Cardiac muscle cell (in vitro differentiated cells and primary cell): ENCODE measurements around the gene ZNFX1. TPM values are rescaled to one million over a fixed set of nuclear protein-coding genes. Genes with fewer than 3 reads are reported as not detected.

Experiments
- DNase-seq, 2 donors: peaks; one replicate each; pipeline versions ENCODE4 v3.0.0 to v3.0.0-alpha.2; 2010 to 2017; ENCODE audit warnings: low read depth in 1 of 2, low spot score in 1 of 2
- H3K27ac ChIP-seq: fragments of 200-600 bp; sonication (generic); 2 replicates; pipeline ENCODE4 v1.5.1; 2016
- H3K27me3 ChIP-seq: fragments of 200-600 bp; sonication (generic); 2 replicates; pipeline ENCODE4 v1.6.0; 2016; ENCODE audit warnings: control low read depth
- H3K36me3 ChIP-seq: fragments of 200-600 bp; sonication (generic); 2 replicates; pipeline ENCODE4 v1.5.1; 2016; ENCODE audit warnings: control low read depth
- H3K4me1 ChIP-seq: fragments of 200-600 bp; sonication (generic); 2 replicates; pipeline ENCODE4 v1.8.1; 2017; ENCODE audit warnings: low read depth, mild to moderate bottlenecking, mixed run types
- H3K4me3 ChIP-seq: fragments of 200-600 bp; sonication (generic); 2 replicates; pipeline ENCODE4 v1.5.1; 2016; ENCODE audit warnings: mild to moderate bottlenecking
- H3K9me3 ChIP-seq: fragments of 200-600 bp; sonication (generic); 2 replicates; pipeline ENCODE4 v1.5.1; 2017; ENCODE audit warnings: low read depth, mild to moderate bottlenecking, control low read depth
- polyA plus RNA-seq: library from polyadenylated mRNA; unstranded; fragments of >200 nt; fragmentation: Nextera tagmentation; extraction: Ambion mirVana; gene quantifications from 2 replicates; pipeline ENCODE4 v1.2.1, GENCODE V29; 2016
- total RNA-seq: library from RNA; depleted of rRNA; stranded (reverse); fragments of >200 nt; gene quantifications from 2 replicates; pipeline ENCODE4 v1.2.3, GENCODE V29; 2016
- TF ChIP-seq, protein P1 (sequence below): IDR thresholded peaks from 2 replicates; pipeline ENCODE4 v1.5.1; 2012; ENCODE audit warnings: low read depth, mild to moderate bottlenecking, low read length

Gene ZNFX1
- total and polyA plus RNA-seq, 2 experiments from 2014 or later = 5.0 to 8.2 TPM

DNA sequence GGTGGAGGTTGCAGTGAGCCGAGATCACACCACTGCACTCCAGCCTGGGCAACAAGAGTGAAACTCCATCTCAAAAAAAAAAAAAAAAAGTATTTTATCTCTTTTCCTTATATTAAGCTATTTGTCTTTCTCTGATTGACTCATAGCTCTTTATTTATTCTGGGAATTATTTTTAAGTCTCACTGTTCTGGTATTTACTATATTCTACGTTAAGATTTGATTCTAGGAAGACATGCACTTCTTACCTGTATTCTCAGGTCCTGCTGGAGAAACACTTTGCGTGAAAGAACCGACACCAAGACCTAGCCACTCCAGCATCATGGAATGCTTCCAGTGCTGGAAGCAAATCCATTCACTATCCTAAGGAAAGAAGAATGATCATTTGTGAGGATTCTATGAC lies 17.6 kb downstream of the ZNFX1 start:
- DNase-seq = no peak
- Histone ChIP-seq H3K9me3 (no peaks in the 10 kb centered on the region), H3K27me3 (no peaks in the 10 kb centered on the region), H3K4me1 (no peaks in the 10 kb centered on the region), H3K36me3 (peaks cover 54% of the 10 kb centered on the region), H3K4me3 (no peak overlapping the region), H3K27ac (no peak overlapping the region)
- TF ChIP-seq, protein P1, sequence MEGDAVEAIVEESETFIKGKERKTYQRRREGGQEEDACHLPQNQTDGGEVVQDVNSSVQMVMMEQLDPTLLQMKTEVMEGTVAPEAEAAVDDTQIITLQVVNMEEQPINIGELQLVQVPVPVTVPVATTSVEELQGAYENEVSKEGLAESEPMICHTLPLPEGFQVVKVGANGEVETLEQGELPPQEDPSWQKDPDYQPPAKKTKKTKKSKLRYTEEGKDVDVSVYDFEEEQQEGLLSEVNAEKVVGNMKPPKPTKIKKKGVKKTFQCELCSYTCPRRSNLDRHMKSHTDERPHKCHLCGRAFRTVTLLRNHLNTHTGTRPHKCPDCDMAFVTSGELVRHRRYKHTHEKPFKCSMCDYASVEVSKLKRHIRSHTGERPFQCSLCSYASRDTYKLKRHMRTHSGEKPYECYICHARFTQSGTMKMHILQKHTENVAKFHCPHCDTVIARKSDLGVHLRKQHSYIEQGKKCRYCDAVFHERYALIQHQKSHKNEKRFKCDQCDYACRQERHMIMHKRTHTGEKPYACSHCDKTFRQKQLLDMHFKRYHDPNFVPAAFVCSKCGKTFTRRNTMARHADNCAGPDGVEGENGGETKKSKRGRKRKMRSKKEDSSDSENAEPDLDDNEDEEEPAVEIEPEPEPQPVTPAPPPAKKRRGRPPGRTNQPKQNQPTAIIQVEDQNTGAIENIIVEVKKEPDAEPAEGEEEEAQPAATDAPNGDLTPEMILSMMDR = no peak

DNA sequence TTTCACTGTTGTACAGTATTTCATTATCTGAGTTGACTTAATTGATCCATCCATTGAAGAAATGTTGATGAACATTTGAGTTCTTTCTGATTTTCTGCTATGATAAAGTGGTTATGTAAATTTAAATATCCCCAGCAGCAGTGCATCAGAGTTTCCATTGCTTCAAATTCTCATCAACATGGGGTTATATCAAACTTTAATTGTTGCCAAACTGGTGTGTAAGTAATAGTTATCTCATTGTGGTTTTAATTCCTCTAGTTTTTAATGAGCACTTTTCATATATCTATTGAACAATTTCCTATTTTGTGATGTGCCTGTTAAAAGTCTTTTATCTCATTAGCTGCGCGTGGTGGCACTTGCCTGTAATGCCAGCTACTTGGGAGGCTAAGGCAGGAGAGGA lies 18.1 kb downstream of the ZNFX1 start:
- H3K9me3 ChIP-seq = no peaks in the 10 kb centered on the region

DNA sequence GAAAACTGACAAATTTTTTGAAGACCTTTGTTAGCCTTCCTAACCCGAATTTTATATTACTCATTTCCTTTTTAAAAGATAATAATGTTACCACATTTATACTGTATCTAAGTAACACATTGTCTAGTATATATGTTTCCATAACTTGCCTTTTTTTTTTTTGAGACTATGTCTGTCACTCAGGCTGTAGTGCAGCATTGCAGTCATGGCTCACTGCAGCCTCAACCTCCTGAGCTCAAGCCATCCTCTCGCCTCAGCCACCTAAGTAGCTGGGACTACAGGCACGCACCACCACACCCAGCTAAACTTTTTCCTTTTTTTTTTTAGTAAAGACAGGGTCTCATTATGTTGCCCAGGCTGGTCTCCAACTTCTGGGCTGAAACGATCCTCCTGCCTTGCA lies 18.6 kb downstream of the ZNFX1 start:
- H3K36me3 ChIP-seq = peaks cover 49% of the 10 kb centered on the region
- H3K4me3 ChIP-seq = no peak overlapping the region
- no peaks in the 10 kb centered on the region for H3K27me3 ChIP-seq
- TF ChIP-seq, protein P1 = no peak
- H3K27ac ChIP-seq = no peak overlapping the region
- DNase-seq = no peak
- no peaks in the 10 kb centered on the region for H3K4me1 ChIP-seq
- H3K9me3 ChIP-seq = no peaks in the 10 kb centered on the region

More for the DNA sequence above, 18.1 kb downstream of the ZNFX1 start:
- no peak for DNase-seq
- H3K27me3 ChIP-seq = no peaks in the 10 kb centered on the region
- no peaks in the 10 kb centered on the region for H3K4me1 ChIP-seq
- H3K36me3 ChIP-seq = peaks cover 50% of the 10 kb centered on the region
- H3K4me3 ChIP-seq = no peak overlapping the region
- no peak overlapping the region for H3K27ac ChIP-seq
- TF ChIP-seq, protein P1 = no peak

DNA sequence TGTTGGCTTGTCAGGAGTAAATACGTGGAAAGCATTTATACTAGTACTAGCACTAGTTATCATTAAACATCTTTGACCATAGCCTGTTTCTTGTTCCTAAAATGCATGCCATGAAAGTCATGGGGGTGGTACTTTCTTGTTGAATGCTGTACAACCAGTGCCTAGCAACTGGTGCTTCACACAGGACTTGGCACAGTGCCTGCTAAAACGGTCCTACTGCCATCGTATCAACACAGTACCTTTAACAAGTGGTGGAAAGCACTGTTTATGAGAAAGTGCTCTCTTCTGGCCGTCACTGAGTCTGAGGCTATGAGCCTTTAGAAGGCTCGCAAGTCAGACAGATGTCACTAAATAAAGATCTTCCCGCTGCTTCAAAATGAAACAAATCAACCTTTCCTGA lies 21.6 kb downstream of the ZNFX1 start:
- Histone ChIP-seq H3K4me3 (no peak overlapping the region), H3K27me3 (no peaks in the 10 kb centered on the region), H3K27ac (no peak overlapping the region), H3K4me1 (no peaks in the 10 kb centered on the region), H3K36me3 (peaks cover 58% of the 10 kb centered on the region), H3K9me3 (no peaks in the 10 kb centered on the region)
- TF ChIP-seq, protein P1 = no peak
- no peak for DNase-seq

DNA sequence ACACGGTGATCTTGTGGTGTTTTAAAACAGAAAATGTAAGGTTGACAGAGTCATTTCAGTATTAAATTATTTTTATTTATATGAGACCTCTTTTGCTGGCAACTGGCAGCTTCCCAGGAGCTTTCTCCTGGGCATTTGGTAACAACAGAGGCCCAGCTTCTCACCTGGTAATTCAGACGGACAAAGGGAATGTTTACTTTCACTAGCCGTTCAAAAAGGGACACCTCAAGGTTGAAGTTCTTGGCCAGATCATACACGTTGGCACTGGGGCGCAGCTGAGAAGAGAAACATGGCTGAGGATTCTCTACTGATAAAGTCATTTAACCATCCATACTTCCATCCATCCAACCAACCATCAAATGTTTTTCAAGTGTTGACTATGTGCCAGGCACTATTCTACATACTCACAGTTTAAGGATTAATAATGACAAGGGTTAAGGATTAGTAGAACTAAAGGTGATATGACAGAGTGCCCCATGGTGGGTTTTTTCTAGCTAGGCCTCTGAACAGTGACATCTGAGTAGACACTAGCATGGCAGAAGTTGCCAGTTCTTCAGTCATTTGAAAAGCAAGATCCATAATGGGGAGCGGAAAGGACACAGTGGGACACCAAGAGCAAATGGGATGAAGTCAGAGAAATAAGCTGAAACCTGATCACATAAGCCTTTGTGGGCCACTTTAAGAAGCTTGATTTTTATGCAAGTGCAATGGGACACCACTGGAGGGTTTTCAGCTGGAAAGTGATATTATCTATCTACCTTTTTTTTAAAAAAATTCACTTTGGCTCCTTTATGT lies 25.1 kb downstream of the ZNFX1 start:
- H3K4me3 ChIP-seq = no peak overlapping the region
- H3K9me3 ChIP-seq = no peaks in the 10 kb centered on the region
- DNase-seq = no peak
- no peaks in the 10 kb centered on the region for H3K4me1 ChIP-seq
- no peaks in the 10 kb centered on the region for H3K27me3 ChIP-seq
- H3K27ac ChIP-seq = no peak overlapping the region
- peaks cover 69% of the 10 kb centered on the region for H3K36me3 ChIP-seq
- TF ChIP-seq, protein P1 = no peak
